ENCODE data around the gene C1orf56. TPM values are rescaled to one million over a fixed set of nuclear protein-coding genes. Genes with fewer than 3 reads are reported as not detected.

Gene C1orf56
- total and polyA plus RNA-seq, 4 donors = 1.5 to 11.2 (median 3.3) TPM

GRCh38 chr1:151056149-151056548 is 8.6 kb downstream of the C1orf56 start (continued):
- TF ChIP-seq ZBTB33 (IDR thresholded peaks at IDR 0.05) (no peak), RAD21 (IDR thresholded peaks at IDR 0.05) (no peak), MAX (IDR thresholded peaks at IDR 0.05) (no peak), FOXA2 (IDR thresholded peaks at IDR 0.05) (no peak)

GRCh38 chr1:151058692-151059091 is 11.1 kb downstream of the C1orf56 start:
- Histone ChIP-seq H3K4me1 (ENCODE audit: control insufficient read depth in 4 of 4, insufficient read depth in 4 of 4, low read length in 3 of 4) (peaks cover 3 to 46% (median 35%) of the 10 kb centered on the region in 4 donors), H3K9ac (ENCODE audit: low read depth in 1 of 2, low read length in 2 of 2) (peak overlapping the region; percentile 94 to 95), H3K9me3 (ENCODE audit: control insufficient read depth in 4 of 4, low read length in 3 of 4) (no peaks in the 10 kb centered on the region), H3K36me3 (ENCODE audit: control insufficient read depth in 4 of 4, insufficient read depth in 3 of 4, low read depth in 1 of 4, low read length in 3 of 4) (peaks cover 2 to 25% (median 20%) of the 10 kb centered on the region in 4 donors), H3K27ac (ENCODE audit: low read depth in 1 of 2, low read length in 2 of 2) (peak overlapping the region; percentile 91 to 94), H3K27me3 (ENCODE audit: control insufficient read depth in 4 of 4, insufficient read depth in 4 of 4, low read length in 3 of 4) (no peaks in the 10 kb centered on the region), H3K4me3 (ENCODE audit: low read depth in 1 of 3, low read length in 3 of 3) (peak overlapping the region; percentile 68 to 96 (median 85))
- DNase-seq (ENCODE audit: low spot score) = no peak
- TF ChIP-seq FOXA2 (IDR thresholded peaks at IDR 0.05) (no peak), REST (IDR thresholded peaks at IDR 0.05) (no peak), SP1 (IDR thresholded peaks at IDR 0.05) (no peak), ZBTB33 (IDR thresholded peaks at IDR 0.05) (no peak), ATF3 (IDR thresholded peaks at IDR 0.05) (no peak), CTCF (IDR thresholded peaks at IDR 0.05; ENCODE audit: low read depth, low read length, missing input control) (no peak), FOXA1 (IDR thresholded peaks at IDR 0.05) (no peak), RAD21 (IDR thresholded peaks at IDR 0.05) (no peak), JUND (IDR thresholded peaks at IDR 0.05) (no peak), MAX (IDR thresholded peaks at IDR 0.05) (no peak), NR2F2 (IDR thresholded peaks at IDR 0.05) (no peak), HNF4G (IDR thresholded peaks at IDR 0.05) (no peak)
- WGBS = 9% methylated on average over 10 of the region's 10 CpGs
